Hepatocyte (in vitro differentiated cells): Measurements from ENCODE around the gene EXOC1.

ENCODE experiments used
- CTCF ChIP-seq: fragments of 200-600 bp; sonication (generic); IDR thresholded peaks from 2 replicates; pipeline ENCODE4 v1.5.1; 2016; ENCODE audit warnings: antibody characterized with exemption, mild to moderate bottlenecking; ENCODE audit not compliant: poor library complexity
- EZH2 ChIP-seq: fragments of 200-600 bp; sonication (generic); IDR thresholded peaks from 2 replicates; pipeline ENCODE4 v1.6.1; 2016; ENCODE audit warnings: antibody characterized with exemption, mild to moderate bottlenecking, borderline replicate concordance

DNA sequence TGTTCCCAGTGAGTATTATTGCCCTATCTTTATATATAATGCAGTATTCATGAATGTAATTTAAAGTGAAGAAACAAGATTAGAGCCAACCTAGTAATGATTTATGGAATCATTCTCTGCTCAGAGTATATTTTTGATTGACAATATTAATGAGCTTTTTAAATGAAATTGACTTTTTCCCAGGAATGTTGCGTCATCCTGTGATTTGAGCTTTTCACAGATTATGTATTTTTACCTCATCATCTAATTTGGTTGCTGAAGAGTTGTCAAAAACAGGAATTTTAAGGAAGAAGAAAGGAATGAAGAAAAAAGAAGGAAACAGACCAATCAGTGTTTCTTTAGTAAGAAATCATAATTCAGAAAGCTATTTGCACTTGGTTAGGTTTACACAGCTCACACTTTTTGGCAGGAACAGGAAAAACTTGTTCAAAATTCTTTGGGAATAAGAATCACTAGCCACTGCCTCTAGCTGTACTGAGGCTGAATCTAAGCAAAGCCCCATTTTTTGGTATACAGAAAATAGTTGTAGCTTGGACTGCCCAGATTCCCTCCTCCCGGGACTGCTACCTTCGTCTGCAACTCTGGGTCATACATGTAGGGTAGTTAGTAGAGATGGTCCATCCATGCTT, 27.3 kb downstream of the EXOC1 start:
- no peak for TF ChIP-seq CTCF
- TF ChIP-seq EZH2, result no peak
